ENCODE data around the gene TNFRSF13B.
"Not testable (repeated sequence)": the region's sequence is repeated elsewhere in the genome, so short reads cannot be mapped to it uniquely, and the experiment has no call there.

TNFRSF13B gene

DNA sequence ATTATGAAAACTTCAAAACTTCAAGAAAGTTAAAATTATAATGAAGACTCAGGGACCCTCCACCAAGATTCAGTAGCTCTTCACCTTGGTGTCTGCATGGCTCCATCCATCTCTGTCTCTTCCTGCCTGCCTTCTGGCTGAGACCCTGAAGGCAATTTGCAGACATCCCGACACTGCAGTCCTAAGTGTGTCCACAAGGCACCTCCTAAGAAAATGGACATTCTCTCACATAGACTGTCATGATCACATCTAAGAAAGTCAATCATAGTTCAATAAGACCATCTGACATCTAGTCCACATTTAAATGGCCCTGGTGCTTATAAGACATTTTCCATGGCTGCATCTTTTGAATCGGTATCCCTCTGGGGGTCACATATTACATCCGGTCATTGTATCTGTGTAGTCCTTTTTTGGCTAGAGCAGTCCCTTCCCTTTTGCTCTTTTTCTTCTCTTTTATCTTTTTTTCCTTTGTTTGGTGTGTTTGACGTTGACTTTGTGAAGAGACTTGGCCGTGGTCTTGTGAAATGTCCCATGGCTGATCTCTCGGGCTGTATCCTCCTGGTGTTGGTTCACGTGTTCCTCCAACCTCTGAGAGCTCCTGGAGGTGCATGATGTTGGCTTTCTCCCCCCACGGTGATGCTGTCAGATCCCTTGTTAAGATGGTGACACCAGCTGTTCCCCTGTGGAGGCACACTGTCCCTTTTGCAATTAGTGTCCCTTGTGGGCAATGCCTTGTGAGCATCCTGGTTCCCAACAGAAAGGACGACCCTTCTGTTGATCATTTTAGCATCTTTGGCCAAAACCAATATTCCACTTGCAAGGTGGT is 5.0 kb upstream of the TNFRSF13B start:
- H3K27ac ChIP-seq, result no peak overlapping the region
- H3K36me3 ChIP-seq (ENCODE audit: insufficient read depth, low read length), result no peaks in the 10 kb centered on the region
- no peaks in the 10 kb centered on the region for H3K9me3 ChIP-seq (ENCODE audit: low read depth, low read length)
- TF ChIP-seq EZH2 (IDR thresholded peaks at IDR 0.05) (no peak), FOXP2 (optimal IDR thresholded peaks at IDR 0.05; ENCODE audit: control extremely low read depth, extremely low read length, insufficient read depth) (no peak), POLR2AphosphoS5 (IDR thresholded peaks at IDR 0.05; ENCODE audit: borderline replicate concordance, low read depth, low read length) (no peak)
- no peak for DNase-seq (ENCODE audit: low read depth, low spot score)
- H3K4me3 ChIP-seq, result no peak overlapping the region
- no peak overlapping the region for H3K9ac ChIP-seq (ENCODE audit: insufficient read length)

DNA sequence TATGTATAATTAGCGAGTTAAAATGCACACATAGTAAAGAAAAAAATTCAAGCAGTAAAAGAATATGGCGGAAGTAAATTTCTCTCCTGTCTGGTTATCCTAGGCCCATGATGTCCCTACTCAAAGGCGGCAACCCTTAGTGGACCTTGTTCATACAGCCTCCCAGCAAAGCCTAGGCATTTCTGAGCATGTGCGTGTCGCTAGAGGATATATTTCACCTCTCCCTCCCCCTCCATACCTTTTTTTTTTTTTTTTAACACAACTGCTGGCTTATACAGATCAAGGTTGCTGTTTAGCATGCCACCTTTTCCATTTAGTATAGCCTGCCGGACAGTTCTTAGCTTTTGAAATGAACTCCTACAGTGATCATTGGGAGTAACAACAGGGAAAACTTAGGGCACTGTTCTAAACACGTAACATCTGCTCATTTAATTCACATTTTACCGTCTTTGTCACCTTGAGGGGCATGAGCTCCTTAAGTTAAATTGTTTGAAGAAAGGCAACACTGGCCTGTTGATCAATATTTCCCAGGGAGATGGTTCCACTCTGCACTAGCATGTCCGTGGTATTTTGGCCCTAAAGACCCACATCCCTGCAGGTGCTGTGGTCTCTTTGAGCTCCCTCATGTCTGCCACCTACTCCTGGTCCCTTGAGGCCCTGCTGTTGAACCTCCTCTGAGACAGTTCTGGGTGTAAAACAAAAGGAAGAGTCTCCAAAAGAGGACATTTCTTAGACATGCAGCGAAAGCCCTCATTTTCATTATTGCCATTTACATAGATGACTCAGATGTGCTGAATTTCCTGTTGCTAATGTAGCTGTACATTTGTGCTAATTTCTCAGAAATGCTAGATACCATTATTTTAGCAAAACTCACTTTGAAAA is 4.1 kb upstream of the TNFRSF13B start:
- no peak for TF ChIP-seq FOXP2 (optimal IDR thresholded peaks at IDR 0.05; ENCODE audit: control extremely low read depth, extremely low read length, insufficient read depth)
- no peak for TF ChIP-seq EZH2 (IDR thresholded peaks at IDR 0.05)

GRCh38 chr17:16975277-16975651 is 3.3 kb upstream of the TNFRSF13B start:
- no peak overlapping the region for H3K9ac ChIP-seq (ENCODE audit: insufficient read length)
- TF ChIP-seq POLR2AphosphoS5 (IDR thresholded peaks at IDR 0.05; ENCODE audit: borderline replicate concordance, low read depth, low read length) (no peak), EZH2 (IDR thresholded peaks at IDR 0.05) (no peak), FOXP2 (optimal IDR thresholded peaks at IDR 0.05; ENCODE audit: control extremely low read depth, extremely low read length, insufficient read depth) (no peak)

More for the DNA sequence above, 4.1 kb upstream of the TNFRSF13B start:
- Histone ChIP-seq H3K36me3 (ENCODE audit: insufficient read depth, low read length) (no peaks in the 10 kb centered on the region), H3K4me3 (no peak overlapping the region), H3K27ac (no peak overlapping the region), H3K9ac (ENCODE audit: insufficient read length) (no peak overlapping the region), H3K9me3 (ENCODE audit: low read depth, low read length) (no peaks in the 10 kb centered on the region)
- no peak for DNase-seq (ENCODE audit: low read depth, low spot score)

DNA sequence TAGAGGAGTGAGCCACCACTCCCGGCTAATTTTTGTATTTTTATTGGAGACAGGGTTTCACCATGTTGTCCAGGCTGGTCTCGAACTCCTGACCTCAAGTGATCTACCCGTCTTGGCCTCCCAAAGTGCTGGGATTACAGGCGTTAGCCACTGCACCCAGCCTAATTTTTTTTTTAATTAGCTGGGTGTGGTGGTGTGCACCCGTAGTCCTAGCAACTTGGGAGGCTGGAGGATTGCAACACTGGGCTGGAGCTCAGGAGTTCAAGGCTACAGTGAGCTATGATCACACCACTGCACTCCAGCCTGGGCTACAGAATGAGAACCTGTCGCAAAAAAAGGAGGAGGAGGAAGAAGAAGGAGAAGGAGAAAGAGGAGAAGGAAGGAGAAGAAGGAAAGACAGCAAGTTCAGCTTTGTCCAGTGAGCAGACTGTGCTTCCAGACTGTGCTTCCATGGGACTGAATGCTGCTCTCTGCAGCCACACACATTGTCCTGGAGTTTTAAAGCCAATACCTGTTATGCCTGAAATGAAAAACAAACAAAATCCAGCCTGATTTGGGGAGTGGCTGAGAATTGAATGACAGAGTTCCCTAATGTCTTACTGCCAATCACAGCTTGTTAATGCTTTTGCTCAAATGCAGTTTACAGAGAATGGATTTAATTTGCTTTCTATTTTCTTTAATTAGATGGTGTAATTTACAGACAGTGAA is 2.8 kb upstream of the TNFRSF13B start:
- no peak for TF ChIP-seq POLR2AphosphoS5 (IDR thresholded peaks at IDR 0.05; ENCODE audit: borderline replicate concordance, low read depth, low read length)
- no peak for TF ChIP-seq FOXP2 (optimal IDR thresholded peaks at IDR 0.05; ENCODE audit: control extremely low read depth, extremely low read length, insufficient read depth)
- no peak for TF ChIP-seq EZH2 (IDR thresholded peaks at IDR 0.05)
- no peak overlapping the region for H3K4me3 ChIP-seq

More at GRCh38 chr17:16975277-16975651, 3.3 kb upstream of the TNFRSF13B start:
- Histone ChIP-seq H3K4me3 (no peak overlapping the region), H3K36me3 (ENCODE audit: insufficient read depth, low read length) (no peaks in the 10 kb centered on the region), H3K9me3 (ENCODE audit: low read depth, low read length) (no peaks in the 10 kb centered on the region), H3K27ac (no peak overlapping the region)
- DNase-seq (ENCODE audit: low read depth, low spot score), result no peak

DNA sequence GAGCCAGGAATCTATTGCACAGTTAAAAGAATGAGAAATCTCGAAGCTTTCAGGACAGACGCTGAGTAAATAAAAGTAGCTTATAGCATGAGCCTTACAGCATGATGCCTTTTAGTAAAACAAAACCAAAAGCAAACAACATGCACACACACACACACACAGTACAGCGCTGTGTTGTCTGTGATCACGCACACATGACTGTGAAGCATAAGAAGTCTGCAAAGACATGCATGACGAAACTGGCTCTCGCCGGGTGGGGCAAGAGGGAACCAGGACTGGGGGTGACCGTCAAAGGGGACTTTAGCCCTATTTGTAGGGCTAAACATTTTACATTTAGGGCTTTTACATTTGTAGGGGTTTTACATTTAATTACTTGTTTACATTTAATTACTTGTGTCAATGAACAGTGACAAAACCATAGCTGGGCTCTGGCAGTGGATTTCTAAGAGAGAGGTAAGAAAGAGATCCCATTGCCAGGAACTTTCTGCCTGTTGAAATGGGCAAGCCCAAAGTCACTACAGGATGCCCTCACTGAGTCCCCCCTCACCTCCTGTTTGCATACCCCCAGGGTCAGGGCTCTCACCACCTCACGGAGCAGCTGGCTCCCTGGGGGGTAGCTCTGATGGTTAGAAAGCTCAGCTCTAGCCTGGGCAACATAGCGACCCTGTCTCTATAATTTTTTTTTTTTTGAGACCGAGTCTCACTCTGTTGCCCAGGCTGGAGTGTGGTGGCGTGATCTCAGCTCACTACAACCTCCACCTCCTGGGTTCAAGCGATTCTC is 2.0 kb upstream of the TNFRSF13B start:
- no peaks in the 10 kb centered on the region for H3K9me3 ChIP-seq (ENCODE audit: low read depth, low read length)
- H3K36me3 ChIP-seq (ENCODE audit: insufficient read depth, low read length), result no peaks in the 10 kb centered on the region
- no peak for DNase-seq (ENCODE audit: low read depth, low spot score)
- H3K9ac ChIP-seq (ENCODE audit: insufficient read length), result no peak overlapping the region
- no peak overlapping the region for H3K27ac ChIP-seq
- H3K4me3 ChIP-seq, result no peak overlapping the region
- TF ChIP-seq EZH2 (IDR thresholded peaks at IDR 0.05), result no peak
- TF ChIP-seq FOXP2 (optimal IDR thresholded peaks at IDR 0.05; ENCODE audit: control extremely low read depth, extremely low read length, insufficient read depth), result no peak
- no peak for TF ChIP-seq POLR2AphosphoS5 (IDR thresholded peaks at IDR 0.05; ENCODE audit: borderline replicate concordance, low read depth, low read length)

More for the DNA sequence above, 2.8 kb upstream of the TNFRSF13B start:
- no peak overlapping the region for H3K27ac ChIP-seq
- no peaks in the 10 kb centered on the region for H3K36me3 ChIP-seq (ENCODE audit: insufficient read depth, low read length)
- H3K9me3 ChIP-seq (ENCODE audit: low read depth, low read length), result no peaks in the 10 kb centered on the region
- DNase-seq (ENCODE audit: low read depth, low spot score), result no peak
- no peak overlapping the region for H3K9ac ChIP-seq (ENCODE audit: insufficient read length)

DNA sequence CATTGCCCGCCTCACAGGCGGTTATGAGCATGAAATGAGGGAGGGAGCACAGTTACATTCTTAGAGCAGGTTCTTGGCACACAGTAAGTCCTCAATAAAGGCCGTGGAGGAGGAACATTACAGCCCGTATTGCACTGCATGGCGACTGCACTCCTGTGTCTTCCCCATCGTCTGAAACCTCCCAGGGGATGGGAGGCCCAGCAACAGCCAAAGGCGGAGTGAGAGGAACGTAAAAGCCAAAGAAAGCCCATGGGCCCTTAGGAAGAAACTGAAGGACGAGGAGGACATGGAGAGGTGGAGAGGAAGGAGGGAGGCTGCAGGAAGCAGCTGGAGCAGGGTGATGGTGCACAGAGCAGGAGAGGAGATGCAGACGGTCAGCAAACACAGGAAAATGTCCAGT is 1.1 kb upstream of the TNFRSF13B start:
- not testable (repeated sequence) for H3K27ac ChIP-seq; H3K9ac ChIP-seq (ENCODE audit: insufficient read length); DNase-seq (ENCODE audit: low read depth, low spot score)

DNA sequence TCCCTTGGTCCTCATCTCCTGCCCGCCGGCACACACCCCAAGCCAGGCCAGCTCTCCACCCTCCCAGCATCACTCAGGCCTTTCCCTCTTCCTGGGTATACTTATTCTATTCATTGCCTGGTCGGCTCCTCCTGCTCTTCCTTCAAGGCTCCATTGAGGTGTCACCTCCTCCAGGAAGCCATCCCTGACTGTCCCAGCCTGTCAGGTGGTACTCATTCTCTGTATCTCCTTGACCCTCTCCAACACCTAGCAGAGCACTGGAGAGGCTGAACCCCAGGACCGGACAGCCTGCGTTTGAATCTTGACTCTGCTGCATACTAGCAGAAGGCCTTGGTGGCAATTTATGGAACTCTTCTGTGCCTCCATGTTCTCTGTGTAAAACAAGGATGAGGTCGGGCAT is 428 bp upstream of the TNFRSF13B start:
- H3K4me3 ChIP-seq, result no peak overlapping the region
- no peak for TF ChIP-seq EZH2 (IDR thresholded peaks at IDR 0.05)
- no peak for TF ChIP-seq FOXP2 (optimal IDR thresholded peaks at IDR 0.05; ENCODE audit: control extremely low read depth, extremely low read length, insufficient read depth)
- TF ChIP-seq POLR2AphosphoS5 (IDR thresholded peaks at IDR 0.05; ENCODE audit: borderline replicate concordance, low read depth, low read length), result no peak
- H3K27ac ChIP-seq, result no peak overlapping the region

More for the DNA sequence above, 1.1 kb upstream of the TNFRSF13B start:
- not testable (repeated sequence) for H3K36me3 ChIP-seq (ENCODE audit: insufficient read depth, low read length); H3K9me3 ChIP-seq (ENCODE audit: low read depth, low read length); H3K4me3 ChIP-seq

More for the DNA sequence above, 428 bp upstream of the TNFRSF13B start:
- H3K9me3 ChIP-seq (ENCODE audit: low read depth, low read length), result no peaks in the 10 kb centered on the region
- no peaks in the 10 kb centered on the region for H3K36me3 ChIP-seq (ENCODE audit: insufficient read depth, low read length)
- H3K9ac ChIP-seq (ENCODE audit: insufficient read length), result no peak overlapping the region
- DNase-seq (ENCODE audit: low read depth, low spot score), result no peak
